Measurements from ENCODE around the gene C16orf78. TPM values are rescaled to one million over a fixed set of nuclear protein-coding genes. Genes with fewer than 3 reads are reported as not detected.

The C16orf78 gene
- total and polyA plus RNA-seq, 2 of the 4 experiments (the other 2 are of a cell fraction): not detected

GRCh38 chr16:49354991-49355390, 18.6 kb upstream of the C16orf78 start:
- Histone ChIP-seq H3K56ac (ENCODE audit: extremely low read depth, insufficient read depth, low read length) (no peak overlapping the region), H3K4ac (ENCODE audit: low read depth, low read length) (no peak overlapping the region), H4K5ac (ENCODE audit: low read depth, low read length) (no peak overlapping the region), H3K4me2 (ENCODE audit: low read depth, low read length) (no peak overlapping the region), H3K9me1 (ENCODE audit: insufficient read depth, low read length) (no peaks in the 10 kb centered on the region), H3K14ac (replicated peaks; ENCODE audit: low read depth, low read length) (no peak overlapping the region), H3K9me3 (ENCODE audit: control insufficient read depth, insufficient read depth, low read length) (no peaks in the 10 kb centered on the region), H3K4me1 (ENCODE audit: control insufficient read depth, insufficient read depth, low read length) (no peaks in the 10 kb centered on the region), H3K79me1 (ENCODE audit: low read depth in 1 of 2, low read length in 2 of 2) (no peaks in the 10 kb centered on the region), H3K27ac (ENCODE audit: insufficient read depth, low read length) (no peak overlapping the region), H3K9ac (ENCODE audit: low read depth, low read length) (no peak overlapping the region), H2BK120ac (ENCODE audit: low read depth, low read length) (no peak overlapping the region), H2BK20ac (ENCODE audit: low read depth, low read length) (no peak overlapping the region), H3K4me3 (ENCODE audit: insufficient read depth, low read depth, low read length) (no peak overlapping the region), H3K18ac (ENCODE audit: low read depth, low read length) (no peak overlapping the region), H3K27me3 (ENCODE audit: control insufficient read depth, insufficient read depth, low read length) (no peaks in the 10 kb centered on the region; the same call in 1 of the 2 replicates), H2BK5ac (ENCODE audit: low read depth, low read length, poor library complexity, severe bottlenecking) (no peak overlapping the region), H2BK15ac (ENCODE audit: low read depth, low read length) (no peak overlapping the region), H4K20me1 (ENCODE audit: insufficient read depth, low read length) (no peaks in the 10 kb centered on the region), H2AK9ac (replicated peaks; ENCODE audit: low read depth, low read length, poor library complexity) (no peak overlapping the region), H4K8ac (ENCODE audit: low read depth in 2 of 2, low read length in 2 of 2) (no peak overlapping the region), H4K91ac (ENCODE audit: insufficient read depth, low read depth, low read length) (no peak overlapping the region), H3K23ac (ENCODE audit: low read depth, low read length) (no peak overlapping the region), H2AK5ac (ENCODE audit: low read depth, low read length) (no peak overlapping the region), H3K36me3 (ENCODE audit: control insufficient read depth, insufficient read depth, low read length) (no peaks in the 10 kb centered on the region), H2AFZ (replicated peaks; ENCODE audit: low read length, poor library complexity) (no peak overlapping the region)
- no peak for TF ChIP-seq CTCF (conservative IDR thresholded peaks at IDR 0.05; ENCODE audit: low read depth, low read length)
- no peak for TF ChIP-seq MXI1 (IDR thresholded peaks at IDR 0.05; ENCODE audit: borderline replicate concordance, low read depth, low read length)
- ChIA-PET CTCF (interaction anchor here (0.9 kb wide), 1 partner anchor 668 kb away, joined by 3 read pairs; no protein-coding TSS in a partner anchor), POLR2A (ENCODE audit: unreplicated experiment) (no interaction called here)
- 0% methylated on average over 1 of the region's 6 CpGs; no CpG with 5 or more reads in 1 of the 2 experiments for whole genome bisulfite sequencing, 2 experiments (ENCODE audit: extremely low coverage in 2 of 2, insufficient read length in 1 of 2)
- no peak for ATAC-seq (ENCODE audit: low read depth)
- no peak for DNase-seq
- BruUV-seq (replicated peaks): no TSS peak
- intact Hi-C loops (cut with micrococcal nuclease): no loop called here
- in situ Hi-C loops (cut with MboI; ENCODE audit: low sequenced_read_pairs): no loop called here
- dilution Hi-C loops (cut with HindIII; ENCODE audit: low sequenced_read_pairs, unreplicated experiment): no loop called here
